ENCODE data around the gene FMNL3.

- no peak for TF ChIP-seq CTCF (conservative IDR thresholded peaks at IDR 0.05)
- TF ChIP-seq EZH2 (IDR thresholded peaks at IDR 0.05; ENCODE audit: low read depth) = no peak
Measured at GRCh38 chr12:49708851-49709250, 1.6 kb upstream of the FMNL3 start.
